ENCODE results near the gene RMDN2.
"Not testable (repeated sequence)": the region's sequence is repeated elsewhere in the genome, so short reads cannot be mapped to it uniquely, and the experiment has no call there.

RMDN2 gene

GRCh38 chr2:37902991-37903390 is 22.1 kb upstream of the RMDN2 start:
- no peak for DNase-seq

- no peak for DNase-seq
Measured at GRCh38 chr2:37904425-37904824, 20.7 kb upstream of the RMDN2 start.

- DNase-seq, result no peak
Measured at GRCh38 chr2:37904993-37905392, 20.1 kb upstream of the RMDN2 start.

GRCh38 chr2:37906131-37906530 is 19.0 kb upstream of the RMDN2 start:
- no peak for DNase-seq

GRCh38 chr2:37907501-37908225 is 17.4 kb upstream of the RMDN2 start:
- no peak for DNase-seq

- DNase-seq, result no peak
Measured at GRCh38 chr2:37911296-37911873, 13.7 kb upstream of the RMDN2 start.

- no peak for DNase-seq
Measured at GRCh38 chr2:37912056-37912455, 13.0 kb upstream of the RMDN2 start.

GRCh38 chr2:37912616-37913015 is 12.5 kb upstream of the RMDN2 start:
- no peak for DNase-seq

GRCh38 chr2:37914340-37914739 is 10.7 kb upstream of the RMDN2 start:
- no peak for DNase-seq

GRCh38 chr2:37915773-37916172 is 9.3 kb upstream of the RMDN2 start:
- DNase-seq, result no peak

GRCh38 chr2:37916512-37917082 is 8.5 kb upstream of the RMDN2 start:
- DNase-seq, result no peak

- DNase-seq, result no peak
Measured at GRCh38 chr2:37917281-37918228, 7.5 kb upstream of the RMDN2 start.

- DNase-seq, result no peak
Measured at GRCh38 chr2:37918742-37919186, 6.3 kb upstream of the RMDN2 start.

- DNase-seq, result no peak
Measured at GRCh38 chr2:37919631-37920032, 5.5 kb upstream of the RMDN2 start.

- no peak for DNase-seq
Measured at GRCh38 chr2:37920570-37920969, 4.5 kb upstream of the RMDN2 start.

GRCh38 chr2:37921781-37922180 is 3.3 kb upstream of the RMDN2 start:
- no peak for DNase-seq

GRCh38 chr2:37923308-37924055 is 1.6 kb upstream of the RMDN2 start:
- DNase-seq, result no peak

- DNase-seq, result no peak
Measured at GRCh38 chr2:37926635-37927034, 1.5 kb downstream of the RMDN2 start.

- no peak for DNase-seq
Measured at GRCh38 chr2:37928377-37928776, 3.3 kb downstream of the RMDN2 start.

- not testable (repeated sequence) for DNase-seq
Measured at GRCh38 chr2:37930392-37930791, 5.3 kb downstream of the RMDN2 start.

GRCh38 chr2:37932873-37933272 is 7.8 kb downstream of the RMDN2 start:
- DNase-seq, result not testable (repeated sequence)
